Left kidney (tissue), 2 donors: ENCODE measurements around the gene KIF25. TPM values are rescaled to one million over a fixed set of nuclear protein-coding genes. Genes with fewer than 3 reads are reported as not detected.

ENCODE experiments used
- DNase-seq: peaks from one replicate; pipeline ENCODE4 v3.0.0-alpha.2; 2013
- polyA plus RNA-seq: library from polyadenylated mRNA; unstranded; fragments of 120-200 nt; gene quantifications from one replicate; pipeline ENCODE4 v1.2.1, GENCODE V29; 2013; ENCODE audit not compliant: insufficient read length

KIF25 gene
- polyA plus RNA-seq, 1 donor: 0.76 TPM

DNA sequence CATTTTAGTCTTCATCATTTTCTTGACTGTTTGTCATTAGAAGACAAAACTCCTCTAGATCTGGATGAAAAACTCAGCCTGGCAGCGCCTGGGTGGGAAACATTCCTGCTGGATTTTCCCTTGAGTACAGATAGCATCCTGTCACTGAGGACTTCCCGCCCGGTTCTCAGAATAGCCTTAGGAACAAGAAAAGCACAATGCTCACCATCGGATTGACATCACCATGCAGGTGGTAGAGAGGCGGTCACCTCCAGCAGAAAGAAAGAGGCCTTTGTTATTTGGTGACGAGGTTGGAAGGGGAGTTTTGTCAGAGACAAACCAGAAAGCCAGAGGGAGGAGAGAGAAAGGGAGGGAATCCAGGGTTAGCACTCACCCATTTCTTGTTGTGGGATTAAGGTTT, 39.8 kb downstream of the KIF25 start:
- DNase-seq: no peak

DNA sequence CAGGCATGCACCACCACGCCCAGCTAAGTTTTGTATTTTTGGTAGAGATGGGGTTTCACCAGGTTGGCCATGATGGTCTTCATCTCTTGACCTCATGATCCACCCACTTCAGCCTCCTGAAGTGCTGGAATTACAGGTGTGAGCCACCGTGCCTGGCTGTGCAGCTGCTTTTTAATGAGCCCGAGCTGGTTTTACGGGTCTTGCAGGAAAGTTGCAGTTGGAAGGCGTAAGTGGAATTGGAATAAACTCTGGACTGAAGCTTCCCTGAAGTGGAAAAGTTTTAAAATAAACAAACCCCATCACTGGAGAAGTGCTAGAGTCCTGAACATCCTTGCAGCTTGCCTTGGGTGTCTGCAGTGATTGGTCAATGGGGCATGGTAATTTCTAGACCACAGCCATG, 40.4 kb downstream of the KIF25 start:
- DNase-seq: no peak

DNA sequence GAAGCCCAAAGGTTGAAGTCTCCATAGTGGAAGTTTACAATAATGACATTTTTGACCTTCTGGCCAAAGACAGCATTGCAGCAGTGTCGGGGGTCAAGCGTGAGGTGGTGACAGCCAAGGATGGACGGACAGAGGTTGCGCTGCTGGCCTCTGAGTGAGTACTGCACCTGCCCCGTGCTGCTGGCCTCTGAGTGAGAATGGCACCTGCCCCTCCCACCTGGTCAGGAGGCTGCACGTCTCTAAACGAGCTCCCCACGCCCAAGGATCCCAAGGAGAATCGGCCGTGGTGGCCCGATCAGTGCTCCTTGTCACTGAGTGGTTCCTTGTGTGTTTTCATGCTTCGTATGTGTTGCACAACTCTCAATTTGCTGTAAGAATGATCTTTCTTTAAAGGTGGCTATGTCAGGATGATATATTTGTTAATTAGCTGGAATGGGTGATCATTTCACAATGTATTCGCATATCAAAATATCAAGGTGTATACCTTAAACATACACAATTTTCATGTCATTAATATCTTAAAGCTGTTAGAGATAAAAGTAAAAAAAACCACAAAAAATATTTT, 41.2 kb downstream of the KIF25 start:
- no peak for DNase-seq

DNA sequence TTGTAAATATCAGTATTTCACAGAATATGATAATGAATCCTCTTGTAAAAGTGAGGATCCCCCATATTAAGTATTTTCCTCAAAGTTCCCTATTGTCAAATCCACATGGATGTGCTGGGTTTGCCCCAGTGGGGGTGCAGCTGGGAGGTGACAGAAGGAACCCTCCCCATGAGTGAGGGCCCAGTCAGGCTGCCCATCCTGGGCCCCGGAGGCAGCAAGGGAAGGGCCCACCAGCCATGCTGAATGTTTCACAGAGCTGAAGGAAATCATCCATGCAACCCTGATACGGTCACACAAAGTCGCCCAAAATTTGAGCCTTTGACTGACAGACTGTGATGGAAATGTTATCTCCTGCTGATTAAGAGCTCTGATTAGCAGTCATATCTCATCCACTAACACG, 41.8 kb downstream of the KIF25 start:
- DNase-seq: no peak

DNA sequence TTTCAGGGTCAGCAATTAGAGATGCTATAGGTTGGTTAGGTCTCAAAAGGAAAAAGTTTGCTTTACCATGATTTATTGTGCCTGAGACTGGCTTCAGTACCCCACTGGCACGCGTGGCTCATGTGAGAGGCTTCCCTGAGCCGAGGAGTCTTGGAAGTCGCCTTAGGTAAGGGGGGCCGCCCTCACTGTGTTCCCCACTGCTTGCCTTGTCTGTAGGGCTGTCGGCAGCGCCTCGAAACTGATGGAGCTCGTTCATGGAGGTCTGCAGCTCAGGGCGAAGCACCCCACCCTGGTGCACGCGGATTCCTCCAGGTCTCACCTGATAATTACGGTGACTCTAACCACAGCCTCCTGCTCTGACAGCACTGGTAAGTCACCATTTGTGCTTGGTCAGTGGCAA, 42.4 kb downstream of the KIF25 start:
- DNase-seq: no peak

DNA sequence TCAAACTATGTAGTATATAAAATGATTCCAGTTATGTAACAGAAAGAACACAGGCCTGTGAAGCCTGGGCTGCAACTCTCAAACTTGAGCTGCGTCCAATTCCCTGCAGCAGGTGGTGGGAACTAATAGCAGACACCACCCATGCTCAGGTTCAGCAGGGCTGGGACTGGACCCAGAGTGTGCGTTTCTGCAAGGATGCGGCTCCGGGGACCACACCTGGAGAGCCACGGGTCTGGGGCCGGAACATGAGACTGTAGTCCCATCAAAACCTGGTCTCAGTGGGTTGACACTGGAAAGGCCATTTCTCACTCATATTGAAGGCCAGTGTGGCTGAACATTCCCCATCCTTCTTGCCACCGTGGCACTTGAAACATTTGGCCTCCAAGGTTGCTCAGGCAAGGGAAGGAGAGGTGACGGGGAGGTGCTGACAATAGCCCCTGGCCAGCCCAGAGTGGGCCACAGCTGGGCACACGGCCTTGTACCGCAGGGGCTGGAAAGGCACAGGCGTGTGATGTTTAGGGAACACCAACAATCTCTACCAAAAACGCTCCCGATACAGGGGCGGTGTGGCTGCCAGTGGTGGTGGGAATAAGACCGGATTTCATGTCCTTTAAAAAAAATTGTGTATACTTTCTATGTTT, 43.5 kb downstream of the KIF25 start:
- DNase-seq: no peak

DNA sequence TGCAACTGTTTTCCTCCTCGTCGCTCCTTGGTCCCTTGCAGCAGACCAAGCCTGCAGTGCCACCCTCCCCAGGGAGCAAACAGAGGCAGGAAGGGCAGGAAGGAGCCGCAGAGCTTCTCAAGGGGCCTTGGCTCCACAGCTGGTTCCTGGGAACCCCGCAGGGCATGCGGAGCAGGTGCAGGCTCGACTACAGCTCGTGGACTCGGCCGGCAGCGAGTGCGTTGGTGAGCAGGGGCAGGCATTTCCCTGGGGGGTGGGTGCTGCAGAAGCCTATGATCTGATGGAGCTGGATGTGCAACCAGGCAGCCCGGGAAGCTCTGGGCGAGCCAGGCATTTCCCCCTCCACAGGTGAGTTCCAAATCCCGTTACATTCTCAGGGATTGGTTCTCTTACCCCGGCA, 44.5 kb downstream of the KIF25 start:
- no peak for DNase-seq

DNA sequence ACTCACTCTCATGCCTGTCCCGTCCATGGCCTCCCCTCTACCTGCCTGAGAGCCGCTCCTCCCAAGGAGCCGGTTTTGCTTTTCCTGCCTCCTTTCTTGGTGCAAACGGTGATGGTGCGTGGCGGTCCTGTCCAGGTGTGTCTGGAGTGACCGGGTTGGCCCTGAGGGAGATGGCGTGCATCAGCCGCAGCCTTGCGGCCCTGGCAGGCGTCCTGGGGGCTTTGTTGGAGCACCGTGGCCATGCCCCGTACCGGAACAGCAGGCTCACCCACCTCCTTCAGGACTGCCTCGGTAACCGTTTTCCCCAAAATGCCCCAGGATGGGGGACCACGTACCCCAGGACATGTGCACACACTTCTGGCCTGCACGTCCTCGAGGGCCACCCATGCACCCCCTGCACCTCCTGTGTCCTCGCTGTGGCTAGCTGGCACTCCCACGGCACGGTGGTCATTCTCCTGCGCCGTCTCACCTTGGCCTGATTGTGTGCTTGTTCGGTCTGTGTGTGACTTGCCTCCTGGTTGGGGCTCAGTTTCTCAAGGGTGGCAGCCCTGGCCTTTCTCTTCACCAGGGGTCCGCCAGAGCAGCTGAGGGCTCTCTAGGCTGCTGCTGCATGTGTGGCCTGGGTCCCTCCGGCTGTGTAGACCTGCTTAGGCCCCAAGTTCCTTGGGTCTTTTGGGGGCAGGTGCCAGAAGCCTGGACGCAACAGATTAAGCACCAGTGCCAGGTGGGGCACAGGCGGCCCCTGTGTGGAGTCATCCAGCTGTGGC, 45.1 kb downstream of the KIF25 start:
- no peak for DNase-seq

DNA sequence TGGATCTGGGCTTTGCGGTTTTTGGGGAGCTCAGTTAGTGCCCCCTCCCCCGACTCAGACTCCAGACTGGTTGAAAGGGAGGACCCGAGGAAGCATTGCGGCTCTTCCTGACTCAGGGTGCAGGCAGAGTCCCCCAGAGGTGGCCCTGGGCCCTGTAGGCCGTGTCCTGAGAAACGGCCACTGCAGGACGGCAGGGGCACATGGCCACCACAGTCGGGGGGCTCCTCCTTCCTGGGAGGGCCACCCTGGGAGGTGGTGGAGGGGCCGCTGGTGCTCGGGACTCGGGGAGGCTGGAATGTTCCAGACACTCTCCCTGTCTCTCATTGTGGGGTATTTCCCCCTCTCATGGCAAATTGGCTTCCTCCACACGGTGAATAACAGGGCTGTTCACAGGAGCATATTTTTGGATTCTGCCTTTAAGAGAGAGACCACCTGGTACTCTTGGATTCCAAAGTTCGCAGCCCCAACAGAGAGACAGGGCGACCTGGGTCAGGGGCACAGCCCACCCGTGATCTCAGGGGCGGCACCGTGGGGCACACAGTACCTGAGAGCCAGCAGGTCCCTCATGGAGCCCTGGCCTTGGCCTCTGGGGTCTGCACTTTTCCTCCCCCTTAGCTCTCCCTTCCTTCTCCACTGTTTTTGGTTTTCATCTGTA, 45.8 kb downstream of the KIF25 start:
- no peak for DNase-seq

DNA sequence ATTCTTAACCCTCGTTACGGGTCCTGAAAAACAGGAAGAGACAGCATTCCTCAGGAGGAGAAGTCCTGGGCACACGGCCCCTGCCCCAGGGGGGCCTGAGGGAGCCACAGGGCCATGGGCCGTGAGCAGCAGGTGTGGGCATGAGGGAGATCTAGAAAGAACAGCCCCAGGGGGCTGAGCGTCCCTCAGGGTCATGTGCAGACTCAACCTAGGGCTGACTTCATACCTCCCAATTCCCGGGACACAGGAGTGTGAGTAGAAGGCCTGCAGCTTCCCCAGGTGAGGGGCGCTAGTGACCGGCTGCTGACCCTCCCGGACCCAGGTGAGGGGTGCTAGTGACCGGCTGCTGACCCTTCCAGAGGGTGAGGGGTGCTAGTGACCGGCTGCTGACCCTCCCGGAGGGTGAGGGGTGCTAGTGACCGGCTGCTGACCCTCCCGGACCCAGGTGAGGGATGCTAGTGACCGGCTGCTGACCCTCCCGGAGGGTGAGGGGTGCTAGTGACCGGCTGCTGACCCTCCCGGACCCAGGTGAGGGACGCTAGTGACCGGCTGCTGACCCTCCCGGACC, 46.5 kb downstream of the KIF25 start:
- DNase-seq: no peak

DNA sequence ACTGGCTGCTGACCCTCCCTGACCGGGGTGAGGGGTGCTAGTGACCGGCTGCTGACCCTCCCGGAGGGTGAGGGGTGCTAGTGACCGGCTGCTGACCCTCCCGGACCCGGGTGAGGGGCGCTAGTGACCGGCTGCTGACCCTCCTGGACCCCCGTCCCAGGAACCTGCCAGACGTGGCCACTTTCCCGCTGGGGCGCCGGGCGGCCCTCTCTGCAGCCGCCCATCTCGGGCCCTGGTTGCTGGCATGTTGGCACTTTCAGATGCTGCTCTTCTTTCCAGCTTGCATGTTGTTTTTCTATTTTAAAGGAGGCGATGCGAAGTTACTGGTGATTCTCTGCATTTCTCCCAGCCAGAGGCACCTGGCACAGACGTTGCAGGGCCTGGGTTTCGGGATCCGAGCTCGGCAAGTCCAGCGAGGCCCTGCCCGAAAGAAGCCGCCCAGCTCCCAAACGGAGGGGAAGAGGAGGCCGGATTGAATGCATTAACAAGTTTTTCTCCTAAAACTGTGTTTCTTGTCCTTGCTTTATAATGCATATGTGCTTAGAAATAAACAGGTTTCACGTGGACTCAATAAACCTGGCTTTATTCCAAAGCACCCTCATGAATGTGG, 47.2 kb downstream of the KIF25 start:
- DNase-seq: no peak

DNA sequence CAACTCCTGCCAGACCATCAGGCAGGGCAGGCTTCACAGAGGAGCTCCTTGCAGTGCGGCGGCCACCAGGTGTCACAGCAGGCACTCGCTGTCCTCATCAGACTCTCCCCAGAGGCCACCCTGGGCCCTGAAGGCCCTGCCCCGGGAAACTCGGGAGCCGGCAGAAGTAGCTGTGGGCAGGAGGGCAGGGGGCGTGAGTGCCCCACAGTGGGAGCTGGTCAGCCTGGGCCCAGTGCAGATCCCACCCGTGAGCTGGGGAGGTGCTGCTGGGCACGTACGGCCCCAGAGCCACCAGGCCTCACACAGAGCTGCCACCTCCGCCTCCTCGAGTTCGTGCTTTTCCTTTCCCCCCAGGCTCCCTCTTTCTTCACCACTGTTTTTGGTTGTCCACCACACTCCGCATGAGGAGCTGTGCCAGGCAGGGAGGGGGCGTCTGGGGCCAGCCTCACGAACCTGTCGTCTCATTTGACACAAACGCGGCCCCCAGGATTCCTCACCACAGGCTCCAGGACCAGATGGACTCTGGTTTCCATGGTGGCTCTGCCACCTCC, 47.7 kb downstream of the KIF25 start:
- DNase-seq: no peak

DNA sequence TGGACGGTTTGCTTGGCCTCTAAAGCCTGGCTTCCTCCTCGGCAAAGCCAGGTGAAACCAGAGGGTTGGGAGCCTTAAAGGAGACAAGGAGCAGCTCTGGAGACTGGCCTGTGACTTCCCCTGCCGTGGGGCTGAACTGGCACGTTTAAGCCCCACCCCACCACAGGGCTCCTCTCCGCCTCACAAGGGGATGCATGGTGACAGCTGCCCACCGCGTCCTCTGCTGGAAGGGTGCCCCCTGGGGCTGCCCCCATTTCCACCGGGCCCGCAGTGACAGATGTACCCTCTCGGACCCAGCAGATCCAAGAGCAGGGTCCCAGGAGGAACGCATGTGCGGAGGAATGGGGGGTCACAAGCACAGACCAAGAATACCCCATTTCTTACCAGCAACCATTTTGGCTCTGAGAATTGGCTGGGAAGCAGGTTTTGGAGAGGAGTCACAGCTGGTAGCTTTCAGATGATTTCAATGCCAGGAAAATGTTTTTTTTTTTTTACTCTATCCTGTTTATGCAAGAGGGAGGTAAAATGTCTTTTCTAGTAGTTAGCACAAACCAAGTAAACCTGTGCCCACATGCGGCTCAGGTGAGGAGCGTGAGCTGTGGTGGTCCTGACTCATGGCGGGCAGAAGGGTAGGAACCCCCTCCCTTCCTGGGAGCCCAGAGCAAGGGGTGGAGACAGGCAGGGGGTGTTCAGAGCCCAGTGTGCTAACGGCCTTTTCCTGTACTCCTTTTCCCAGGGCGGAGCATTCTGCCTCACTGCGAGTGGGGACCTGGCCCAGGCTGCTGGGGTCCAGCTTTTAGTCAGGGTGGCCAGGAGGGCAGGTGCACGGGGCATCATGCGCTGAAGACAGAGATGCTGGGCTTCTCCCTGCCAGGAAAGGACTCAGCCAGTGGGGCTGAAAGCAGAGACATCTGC, 48.5 kb downstream of the KIF25 start:
- DNase-seq: no peak

DNA sequence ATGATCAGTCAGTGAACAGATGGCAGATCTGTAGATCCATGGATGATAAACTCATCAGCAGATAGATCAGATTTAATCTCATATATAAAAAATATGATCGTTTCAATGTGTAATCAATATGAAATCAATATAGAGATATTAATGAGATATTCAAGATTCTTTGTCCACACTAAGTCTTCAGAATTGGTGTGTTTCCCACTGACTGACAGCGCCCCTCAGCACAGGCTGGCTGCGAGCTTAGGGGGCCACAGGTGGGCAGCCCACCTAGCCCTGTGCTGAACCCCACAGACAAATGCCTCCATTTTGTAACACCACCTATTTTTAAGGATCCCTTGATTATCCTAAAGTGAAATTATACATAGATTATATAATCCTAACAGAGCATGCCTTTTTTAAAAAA, 49.2 kb downstream of the KIF25 start:
- DNase-seq: no peak

DNA sequence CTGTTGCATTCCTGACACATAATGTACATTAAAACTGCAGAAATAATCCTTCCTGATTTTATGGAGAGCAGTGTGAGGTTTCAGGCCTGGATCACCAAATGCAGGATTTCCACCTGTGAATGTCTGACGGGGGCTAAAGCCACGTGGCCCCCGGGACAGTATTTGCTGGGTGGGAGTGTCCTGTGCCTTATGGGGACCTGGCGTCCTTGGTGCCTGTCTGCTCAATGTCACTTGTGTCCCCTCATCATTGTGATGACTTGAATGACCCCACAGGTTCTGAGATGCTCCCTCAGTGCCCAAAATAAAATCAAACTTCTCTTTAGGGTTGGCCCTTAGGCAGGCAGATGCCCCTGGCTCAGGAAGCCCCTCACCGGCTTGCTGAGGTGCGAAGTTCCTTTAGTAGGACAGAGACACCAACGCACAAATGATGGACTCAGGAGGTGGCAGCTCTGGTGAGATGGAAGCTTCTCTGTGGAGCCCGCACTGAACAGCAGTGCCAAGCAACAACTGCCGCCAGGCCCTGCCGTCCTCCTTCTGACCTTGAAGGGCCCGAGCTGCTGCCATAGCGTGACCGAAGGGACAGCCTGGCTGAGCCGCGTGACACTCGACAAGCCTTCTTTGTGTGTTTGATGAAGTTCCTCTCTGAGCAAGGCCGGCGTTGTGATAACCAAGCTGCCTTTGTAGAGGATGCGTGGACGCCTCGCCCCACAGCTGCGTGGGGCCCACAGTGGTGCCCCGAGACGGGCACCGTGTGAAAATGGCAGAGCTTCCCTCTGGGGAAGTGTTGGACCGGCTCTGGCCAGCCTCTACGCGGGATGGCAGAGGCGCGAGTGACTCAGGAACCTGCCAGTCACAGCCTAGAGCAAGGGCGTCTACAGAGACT, 50.6 kb downstream of the KIF25 start:
- DNase-seq: no peak

DNA sequence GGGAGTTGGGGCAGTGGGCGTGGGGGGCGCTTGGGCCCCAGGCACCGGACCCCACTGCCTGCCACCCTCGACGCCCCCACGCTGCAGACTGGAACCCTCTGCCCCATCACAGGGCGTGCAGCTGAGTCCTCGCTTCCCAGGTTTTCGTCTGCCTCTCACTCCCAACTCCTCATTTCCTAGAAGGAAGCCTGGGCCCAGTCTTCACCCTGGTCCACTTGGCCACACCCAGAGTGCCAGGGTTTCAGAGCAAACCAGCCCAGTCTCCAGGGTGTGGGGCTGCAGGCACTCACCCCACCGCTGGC, 51.2 kb downstream of the KIF25 start:
- no peak for DNase-seq

DNA sequence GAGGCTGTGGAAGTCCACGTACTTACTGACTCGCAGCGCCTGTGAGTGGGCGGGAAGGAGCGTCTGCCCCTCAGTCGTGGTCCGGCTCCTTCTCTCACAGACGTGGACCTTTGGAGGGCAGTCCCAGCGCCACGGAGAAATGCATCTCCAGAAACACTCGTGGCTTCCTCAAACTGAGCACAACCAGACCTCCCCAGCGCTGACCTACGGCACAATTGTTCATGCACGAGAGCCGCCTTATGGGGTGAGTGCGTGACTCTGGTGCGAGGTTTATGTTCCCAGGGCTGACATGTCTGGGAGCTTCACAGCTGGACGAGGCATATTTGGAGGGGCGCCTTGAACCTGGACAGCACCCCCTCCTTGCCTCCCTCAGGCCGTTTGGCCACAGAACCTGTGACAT, 51.8 kb downstream of the KIF25 start:
- no peak for DNase-seq

DNA sequence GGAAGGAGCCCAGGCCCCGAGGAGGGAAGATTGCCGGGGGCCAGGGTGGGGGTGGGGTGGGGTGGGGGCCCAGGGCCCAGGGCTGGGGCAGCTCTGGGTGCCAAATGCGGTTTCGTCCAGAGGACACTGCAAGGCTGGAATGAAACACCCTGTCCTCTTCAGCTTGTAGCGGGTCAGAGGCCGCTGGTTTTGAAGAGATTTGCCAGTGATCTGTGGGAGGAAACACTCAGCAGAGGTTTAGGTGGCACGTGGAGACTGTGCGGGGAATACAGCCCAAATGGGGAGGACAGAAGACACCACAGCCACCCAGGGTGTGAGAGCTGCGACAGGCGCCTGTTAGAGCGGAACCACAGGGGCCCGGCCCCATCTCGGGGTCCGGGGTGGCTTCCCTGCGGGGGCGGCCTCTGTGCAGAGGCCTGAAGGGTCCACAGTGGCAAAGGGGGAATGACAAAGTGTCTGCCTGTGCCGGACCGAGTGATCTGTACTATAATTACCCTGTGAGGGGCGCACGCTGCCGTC, 52.3 kb downstream of the KIF25 start:
- DNase-seq: no peak

DNA sequence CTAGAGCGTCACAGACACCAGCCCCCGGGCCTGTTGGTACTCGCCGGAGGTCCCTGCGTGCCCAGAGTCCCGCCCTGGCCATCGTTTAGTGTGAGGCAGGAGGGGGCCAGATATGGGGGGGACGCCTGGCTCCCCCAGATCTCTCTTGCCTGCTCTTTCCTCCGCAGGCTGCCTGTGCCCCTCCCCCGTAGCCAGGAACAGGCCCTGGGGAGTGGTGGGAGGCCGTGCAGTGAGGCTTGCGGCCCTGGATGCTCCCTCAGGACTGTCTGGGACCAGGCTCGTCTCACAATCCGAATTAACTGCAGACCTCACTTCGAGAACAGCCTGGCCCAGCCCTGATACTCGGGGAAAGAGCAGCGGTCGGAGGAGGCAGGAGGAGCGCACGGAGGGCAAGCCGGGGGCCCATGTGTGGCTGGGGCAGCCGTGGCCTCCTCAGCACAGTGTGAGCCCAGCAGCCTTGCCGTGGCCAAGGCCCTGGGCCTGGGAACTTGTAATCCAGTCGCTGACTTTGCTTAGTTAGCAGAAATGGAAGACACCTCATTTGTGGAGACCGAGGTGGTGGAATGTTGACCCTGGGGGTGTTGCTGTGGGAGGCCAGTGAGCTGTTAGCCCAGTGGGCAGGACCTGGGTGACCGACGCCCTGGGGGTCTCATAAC, 52.9 kb downstream of the KIF25 start:
- no peak for DNase-seq
